ENCODE data around the gene GPC6.
A peak's percentile ranks its signal among the peaks of the same experiment; 100 is the strongest.

Gene GPC6

GRCh38 chr13:93372856-93373255 lies 146.2 kb downstream of the GPC6 start:
- no peak overlapping the region for H3K27ac ChIP-seq
- TF ChIP-seq CTCF (conservative IDR thresholded peaks at IDR 0.05) (no peak), ZFX (IDR thresholded peaks at IDR 0.05) (no peak)

- TF ChIP-seq CTCF (conservative IDR thresholded peaks at IDR 0.05) (no peak), ZFX (IDR thresholded peaks at IDR 0.05) (no peak)
- peak overlapping the region; percentile 34; the same call in 1 of the 2 replicates for H3K27ac ChIP-seq
Observed at GRCh38 chr13:93375491-93375890, 148.9 kb downstream of the GPC6 start.

- no peak overlapping the region for H3K27ac ChIP-seq
- no peak for TF ChIP-seq ZFX (IDR thresholded peaks at IDR 0.05)
- TF ChIP-seq CTCF (conservative IDR thresholded peaks at IDR 0.05): no peak
Observed at GRCh38 chr13:93377196-93377595, 150.6 kb downstream of the GPC6 start.

GRCh38 chr13:93378184-93378583 lies 151.6 kb downstream of the GPC6 start:
- H3K27ac ChIP-seq: no peak overlapping the region

DNA sequence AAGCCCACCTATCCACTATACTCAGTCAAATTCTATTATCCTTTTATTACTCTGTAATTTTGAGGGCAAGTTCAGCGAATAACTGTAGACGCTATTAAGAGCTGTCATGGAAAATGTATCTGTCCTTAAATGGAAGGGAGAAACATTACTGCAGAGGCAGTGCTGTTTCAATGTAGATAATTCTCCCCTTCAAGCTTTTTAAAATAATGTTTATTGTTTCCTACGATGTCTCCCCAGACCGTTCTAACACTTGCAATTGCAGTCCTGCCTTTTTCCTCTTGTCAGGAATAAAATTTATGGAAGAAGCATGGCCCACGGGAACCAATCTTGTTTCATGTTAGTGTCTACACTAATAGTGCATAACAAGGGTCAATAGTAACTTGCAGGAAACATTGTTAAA lies 159.5 kb downstream of the GPC6 start:
- no peak for TF ChIP-seq ZFX (IDR thresholded peaks at IDR 0.05)
- TF ChIP-seq CTCF (conservative IDR thresholded peaks at IDR 0.05): no peak

More at GRCh38 chr13:93378184-93378583, 151.6 kb downstream of the GPC6 start:
- TF ChIP-seq CTCF (conservative IDR thresholded peaks at IDR 0.05) (no peak), ZFX (IDR thresholded peaks at IDR 0.05) (no peak)

GRCh38 chr13:93388701-93389100 lies 162.1 kb downstream of the GPC6 start:
- no peak overlapping the region for H3K27ac ChIP-seq
- TF ChIP-seq CTCF (conservative IDR thresholded peaks at IDR 0.05) (no peak), ZFX (IDR thresholded peaks at IDR 0.05) (no peak)

More for the DNA sequence above, 159.5 kb downstream of the GPC6 start:
- no peak overlapping the region for H3K27ac ChIP-seq

DNA sequence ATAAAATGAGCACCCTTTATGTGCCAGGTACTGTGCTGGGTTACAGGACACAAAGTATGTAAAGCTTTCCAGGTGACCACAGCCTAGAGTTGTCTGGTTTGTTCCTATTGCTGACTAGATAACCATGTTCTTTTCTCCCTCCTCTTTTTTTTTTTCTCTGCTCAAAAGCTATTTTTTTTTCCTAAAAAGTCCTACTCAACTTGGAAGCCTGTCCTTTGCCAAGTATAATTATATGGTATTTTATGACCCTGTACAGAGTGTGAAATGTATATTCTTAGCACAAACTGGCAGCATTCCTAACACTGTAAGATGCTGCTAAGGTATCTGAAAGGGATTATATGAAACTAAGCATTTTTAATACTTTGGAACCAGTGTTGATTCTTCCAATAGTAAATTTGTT lies 171.0 kb downstream of the GPC6 start:
- H3K27ac ChIP-seq: no peak overlapping the region
- no peak for TF ChIP-seq CTCF (conservative IDR thresholded peaks at IDR 0.05)
- TF ChIP-seq ZFX (IDR thresholded peaks at IDR 0.05): no peak
